Mesodermal cell (in vitro differentiated cells): ENCODE data around the gene CDH18.
"Not testable (repeated sequence)": the region's sequence is repeated elsewhere in the genome, so short reads cannot be mapped to it uniquely, and the experiment has no call there.

Source experiments
- H3K27ac ChIP-seq: 2 replicates; pipeline ENCODE4 v1.7.0; 2013; ENCODE audit warnings: mild to moderate bottlenecking, low read depth, low read length, moderate library complexity; ENCODE audit not compliant: severe bottlenecking
- H3K36me3 ChIP-seq: 2 replicates; pipeline ENCODE4 v1.7.1; 2013; ENCODE audit warnings: mild to moderate bottlenecking, low read length, moderate library complexity; ENCODE audit not compliant: control insufficient read depth, insufficient read depth
- H3K4me1 ChIP-seq: one replicate; pipeline ENCODE4 v1.7.1; 2013; ENCODE audit warnings: mild to moderate bottlenecking, low read length; ENCODE audit not compliant: insufficient read depth, control insufficient read depth, poor library complexity, severe bottlenecking
- H3K4me3 ChIP-seq: 2 replicates; pipeline ENCODE4 v1.7.0; 2013; ENCODE audit warnings: low read length, control low read depth, mild to moderate bottlenecking; ENCODE audit not compliant: insufficient read depth, poor library complexity, severe bottlenecking; ENCODE audit errors: extremely low read depth
- H3K9me3 ChIP-seq: 2 replicates; pipeline ENCODE4 v1.7.1; 2013; ENCODE audit warnings: mild to moderate bottlenecking, low read length, moderate library complexity; ENCODE audit not compliant: control insufficient read depth
- WGBS, 2 experiments: methylation state at CpG; one replicate each; pipeline ENCODE4 v1.1.5; 2013; ENCODE audit warnings: missing lambda C conversion rate in 2 of 2; ENCODE audit not compliant: insufficient coverage in 2 of 2; 5-methylcytosine and 5-hydroxymethylcytosine counted together

The CDH18 gene

DNA sequence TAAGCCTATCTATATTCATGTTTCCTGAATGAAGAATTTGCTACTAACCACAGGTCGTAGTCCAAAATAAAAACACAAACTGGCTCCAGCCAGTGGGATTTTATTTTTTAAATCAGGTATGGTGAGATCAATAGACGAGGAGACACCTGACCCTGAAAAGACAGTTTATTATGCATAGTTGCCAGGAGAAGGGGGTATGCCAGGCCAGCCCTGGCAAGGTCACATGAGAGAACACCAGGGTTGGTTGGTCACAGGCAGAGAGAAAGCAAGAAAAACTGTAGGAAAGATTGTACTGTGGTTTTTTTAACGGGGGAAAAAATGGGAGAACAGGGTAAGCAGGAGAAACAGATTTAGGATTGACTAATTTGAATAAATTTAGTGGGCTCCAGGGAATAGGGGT, 125.3 kb downstream of the CDH18 start:
- no peaks in the 10 kb centered on the region for H3K36me3 ChIP-seq
- WGBS, 2 experiments, result 67 to 94% methylated on average over 1 to 2 of the region's 3 CpGs
- no peaks in the 10 kb centered on the region for H3K4me1 ChIP-seq

DNA sequence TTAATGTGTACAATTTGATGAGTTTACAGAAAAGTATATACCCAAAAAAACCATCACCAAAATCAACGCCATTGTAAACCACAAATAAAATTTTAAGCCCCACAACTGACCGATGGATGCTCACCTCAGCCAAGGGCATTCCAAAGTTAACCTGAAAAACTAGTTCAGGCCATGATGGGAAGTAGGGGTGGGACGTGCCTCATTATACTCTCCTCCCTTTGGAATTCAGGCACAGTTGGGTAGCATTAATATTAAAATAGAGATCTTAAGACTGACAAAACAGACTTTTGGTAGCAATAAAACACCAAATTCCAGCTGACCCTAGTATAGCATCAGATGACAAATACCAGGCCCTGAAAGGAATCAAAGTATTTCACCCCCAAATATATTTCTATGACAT, 129.0 kb downstream of the CDH18 start:
- Histone ChIP-seq H3K36me3 (no peaks in the 10 kb centered on the region), H3K27ac (no peak overlapping the region), H3K9me3 (no peaks in the 10 kb centered on the region), H3K4me3 (no peak overlapping the region), H3K4me1 (peaks cover 2% of the 10 kb centered on the region)
- no CpG with 5 or more reads among the region's 3 CpGs for WGBS, 2 experiments

More for the DNA sequence above, 125.3 kb downstream of the CDH18 start:
- Histone ChIP-seq H3K9me3 (no peaks in the 10 kb centered on the region), H3K27ac (no peak overlapping the region), H3K4me3 (no peak overlapping the region)

- Histone ChIP-seq H3K4me1 (peaks cover 11% of the 10 kb centered on the region), H3K9me3 (no peaks in the 10 kb centered on the region), H3K27ac (no peak overlapping the region), H3K36me3 (no peaks in the 10 kb centered on the region), H3K4me3 (no peak overlapping the region)
- 93 to 94% methylated on average over 2 to 3 of the region's 3 CpGs for WGBS, 2 experiments
These were observed 132.1 kb downstream of the CDH18 start for GRCh38 chr5:19855931-19856330.

DNA sequence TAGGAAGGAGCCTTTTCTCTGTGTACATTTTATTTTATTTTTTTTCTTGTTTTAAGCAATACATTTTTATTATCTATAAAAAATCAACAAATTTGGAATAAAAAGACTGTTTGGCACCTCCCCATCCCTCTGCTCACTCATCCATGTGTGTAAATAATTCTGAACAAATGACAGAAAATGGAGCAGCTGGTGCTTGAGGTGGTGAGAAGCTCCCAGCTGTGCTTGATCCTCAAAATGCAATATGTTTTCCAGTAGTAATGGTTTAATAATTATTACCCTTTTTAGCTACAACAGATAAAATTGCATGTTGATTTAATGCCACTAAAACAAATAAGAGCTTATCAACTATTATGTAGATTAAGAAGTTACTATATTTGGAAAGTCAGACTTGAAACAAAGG, 132.5 kb downstream of the CDH18 start:
- no peaks in the 10 kb centered on the region for H3K36me3 ChIP-seq
- no peaks in the 10 kb centered on the region for H3K9me3 ChIP-seq
- H3K4me3 ChIP-seq, result no peak overlapping the region
- peaks cover 11% of the 10 kb centered on the region for H3K4me1 ChIP-seq
- no peak overlapping the region for H3K27ac ChIP-seq

DNA sequence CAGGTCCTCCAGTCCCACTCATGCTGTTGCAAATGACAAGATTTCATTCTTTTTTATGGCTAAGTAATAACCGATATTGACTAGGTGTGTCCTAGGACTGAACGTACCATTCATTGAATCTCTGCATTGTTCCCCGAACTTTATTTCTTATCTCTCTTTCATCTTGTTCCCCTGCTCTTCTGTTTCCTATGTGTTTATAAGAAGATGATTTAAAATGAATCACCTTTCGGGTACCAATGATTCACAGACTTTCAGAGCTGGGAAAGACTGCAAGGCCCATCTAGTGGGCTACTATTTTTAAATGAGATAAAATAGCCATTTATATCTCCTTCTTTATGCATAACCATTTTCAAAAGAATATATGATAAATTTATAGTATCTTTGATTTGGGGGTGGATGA, 133.0 kb downstream of the CDH18 start:
- no CpG with 5 or more reads among the region's 4 CpGs for WGBS, 2 experiments
- Histone ChIP-seq H3K27ac (no peak overlapping the region), H3K9me3 (no peaks in the 10 kb centered on the region), H3K4me1 (peaks cover 11% of the 10 kb centered on the region), H3K36me3 (no peaks in the 10 kb centered on the region), H3K4me3 (no peak overlapping the region)

GRCh38 chr5:19853616-19854240, 134.3 kb downstream of the CDH18 start:
- H3K27ac ChIP-seq, result peak overlapping the region; percentile 80
- H3K4me3 ChIP-seq, result no peak overlapping the region
- 100% methylated on average over 2 of the region's 4 CpGs; no CpG with 5 or more reads in 1 of the 2 experiments for WGBS, 2 experiments
- H3K36me3 ChIP-seq, result no peaks in the 10 kb centered on the region
- peaks cover 11% of the 10 kb centered on the region for H3K4me1 ChIP-seq
- no peaks in the 10 kb centered on the region for H3K9me3 ChIP-seq

DNA sequence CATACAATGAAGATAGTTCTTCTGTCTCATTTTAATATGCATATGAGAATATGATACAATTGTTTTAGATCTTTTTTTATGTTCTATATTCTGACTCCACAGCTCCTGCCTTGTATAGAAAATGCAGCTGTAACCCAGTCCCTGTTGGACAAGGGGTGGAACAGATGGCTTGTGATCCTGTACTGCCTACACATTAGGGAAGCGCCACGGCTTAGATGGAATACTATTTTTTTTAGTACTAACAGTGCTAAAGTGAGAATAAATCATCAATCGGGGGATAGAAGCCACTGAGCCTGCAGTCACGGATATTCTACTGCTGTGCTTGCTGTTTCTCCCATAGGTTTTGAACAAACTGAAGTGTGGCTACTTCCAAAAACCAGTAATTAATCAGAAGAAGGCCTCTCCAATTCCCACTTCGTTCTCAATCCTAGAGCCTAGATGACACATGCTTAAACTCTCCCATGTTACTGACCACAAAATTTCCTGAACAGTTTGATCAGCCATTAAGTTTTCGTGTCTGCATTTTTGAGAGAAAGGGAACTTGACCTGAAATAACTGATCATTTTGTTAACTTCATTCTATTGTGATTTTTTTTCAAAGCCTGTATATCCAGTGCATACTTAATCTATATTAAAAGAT, 150.3 kb downstream of the CDH18 start:
- H3K27ac ChIP-seq, result no peak overlapping the region
- H3K9me3 ChIP-seq, result no peaks in the 10 kb centered on the region
- no peaks in the 10 kb centered on the region for H3K4me1 ChIP-seq
- 61 to 69% methylated on average over 2 of the region's 6 CpGs for WGBS, 2 experiments
- H3K4me3 ChIP-seq, result no peak overlapping the region
- no peaks in the 10 kb centered on the region for H3K36me3 ChIP-seq

DNA sequence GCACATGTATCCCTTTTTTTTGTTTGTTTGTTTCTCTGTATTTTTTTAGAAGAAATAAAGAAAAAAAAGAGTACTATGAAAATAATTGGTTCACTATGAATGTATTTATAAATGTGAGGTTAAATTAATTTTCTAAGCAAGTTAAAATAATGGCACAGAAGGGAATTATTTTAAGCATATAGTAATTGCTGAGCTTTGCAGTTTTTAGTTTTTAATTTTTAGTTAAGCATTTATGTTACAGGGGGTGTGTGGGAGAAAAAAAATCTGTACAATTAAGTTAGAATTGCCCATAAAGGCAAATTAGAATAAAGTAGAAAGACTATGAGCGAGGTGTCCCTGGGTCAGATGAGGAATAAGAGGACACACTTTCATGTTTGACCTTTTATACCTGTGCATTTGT, 152.6 kb downstream of the CDH18 start:
- H3K27ac ChIP-seq, result no peak overlapping the region
- H3K36me3 ChIP-seq, result no peaks in the 10 kb centered on the region
- H3K4me3 ChIP-seq, result no peak overlapping the region
- H3K4me1 ChIP-seq, result no peaks in the 10 kb centered on the region
- H3K9me3 ChIP-seq, result no peaks in the 10 kb centered on the region
- no CpG with 5 or more reads among the region's 1 CpG for WGBS, 2 experiments

DNA sequence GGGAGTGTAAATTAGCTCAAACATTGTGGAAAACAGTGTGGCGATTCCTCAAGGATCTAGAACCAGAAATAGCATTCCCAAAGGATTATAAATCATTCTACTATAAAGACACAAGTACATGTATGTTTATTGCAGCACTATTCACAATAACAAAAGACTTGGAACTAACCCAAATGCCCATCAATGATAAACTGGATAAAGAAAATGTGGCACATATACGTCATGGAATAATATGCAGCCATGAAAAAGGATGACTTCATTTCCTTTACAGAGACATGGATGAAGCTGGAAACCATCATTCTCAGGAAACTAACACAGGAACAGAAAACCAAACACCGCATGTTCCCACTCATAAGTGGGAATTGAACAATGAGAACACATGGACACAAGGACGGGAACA, 175.3 kb downstream of the CDH18 start:
- H3K4me1 ChIP-seq, H3K9me3 ChIP-seq, H3K27ac ChIP-seq, H3K4me3 ChIP-seq, H3K36me3 ChIP-seq: not testable (repeated sequence)
- WGBS, 2 experiments, result 90 to 100% methylated on average over 1 to 2 of the region's 4 CpGs

- H3K4me1 ChIP-seq, result no peaks in the 10 kb centered on the region
- no CpG with 5 or more reads among the region's 1 CpG for WGBS, 2 experiments
- no peaks in the 10 kb centered on the region for H3K9me3 ChIP-seq
- no peaks in the 10 kb centered on the region for H3K36me3 ChIP-seq
- H3K27ac ChIP-seq, result no peak overlapping the region
- no peak overlapping the region for H3K4me3 ChIP-seq
These were observed 181.2 kb downstream of the CDH18 start for GRCh38 chr5:19806756-19807155.

GRCh38 chr5:19802686-19803085, 185.3 kb downstream of the CDH18 start:
- Histone ChIP-seq H3K4me1 (no peaks in the 10 kb centered on the region), H3K36me3 (no peaks in the 10 kb centered on the region), H3K4me3 (no peak overlapping the region), H3K9me3 (no peaks in the 10 kb centered on the region), H3K27ac (no peak overlapping the region)
- 92 to 93% methylated on average over 5 to 6 of the region's 6 CpGs for WGBS, 2 experiments
